ENCODE measurements around the gene HORMAD2. TPM values are rescaled to one million over a fixed set of nuclear protein-coding genes. Genes with fewer than 3 reads are reported as not detected.

Gene HORMAD2
- polyA plus RNA-seq, 1 of the 3 experiments (the other 2 are of a cell fraction) = not detected

DNA sequence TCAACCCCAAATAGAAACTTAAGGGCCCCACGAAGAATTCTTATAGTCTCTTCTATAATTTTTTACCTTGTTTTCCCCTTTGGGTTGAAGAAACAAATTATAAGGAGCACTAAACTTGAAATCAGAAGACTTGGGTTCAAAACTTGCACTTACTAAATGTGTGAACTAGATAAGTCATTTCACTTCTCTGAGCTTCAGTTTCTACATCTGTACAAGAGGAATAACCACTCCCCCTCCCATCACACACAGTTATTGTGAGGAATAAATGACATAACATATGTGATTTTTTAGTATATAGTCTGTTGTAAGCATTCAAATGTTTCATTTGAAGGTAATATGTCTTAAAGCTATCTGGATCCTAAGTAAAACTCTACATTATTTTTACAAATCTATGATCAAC lies 87.5 kb downstream of the HORMAD2 start:
- Histone ChIP-seq H3K27me3 (ENCODE audit: insufficient read depth) (no peaks in the 10 kb centered on the region), H3K79me2 (ENCODE audit: insufficient read depth) (no peaks in the 10 kb centered on the region)
- POLR2A ChIA-PET = no interaction called here

DNA sequence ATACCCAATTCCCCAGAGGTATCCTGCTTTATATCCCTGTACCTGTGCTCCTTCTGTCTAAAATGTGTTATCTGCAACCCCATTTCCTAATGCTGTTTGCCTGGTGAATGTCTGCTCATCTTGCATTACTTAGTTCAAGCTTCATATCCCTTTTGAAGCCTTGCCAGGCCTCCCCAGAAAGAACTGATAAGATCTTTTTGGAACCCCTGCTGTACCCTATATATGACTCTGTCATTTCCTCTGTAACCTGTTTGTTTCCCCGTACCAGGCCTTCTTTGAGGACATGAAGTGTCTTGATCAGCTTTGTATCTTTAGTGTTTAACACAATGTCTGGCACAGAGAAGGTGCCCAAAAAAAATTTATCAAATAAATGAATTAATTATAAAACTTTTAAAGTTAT lies 88.7 kb downstream of the HORMAD2 start:
- Histone ChIP-seq H3K4me3 (ENCODE audit: low read depth in 2 of 2, low read length in 1 of 2) (no peak overlapping the region), H3F3A (replicated peaks; ENCODE audit: insufficient read depth) (no peaks in the 10 kb centered on the region), H3K9me3 (no peaks in the 10 kb centered on the region), H2AFZ (ENCODE audit: low read depth) (no peak overlapping the region), H3K79me2 (ENCODE audit: insufficient read depth) (no peaks in the 10 kb centered on the region), H3K9ac (no peak overlapping the region), H3K4me2 (no peak overlapping the region), H3K4me1 (ENCODE audit: control insufficient read depth in 1 of 2, insufficient read depth in 2 of 2, low read depth in 1 of 2, low read length in 1 of 2) (no peaks in the 10 kb centered on the region; a peak in 2 of 4 replicates), H3K27me3 (ENCODE audit: insufficient read depth) (no peaks in the 10 kb centered on the region), H3K27ac (ENCODE audit: low read depth in 2 of 2, low read length in 1 of 2) (no peak overlapping the region), H3K9me2 (no peaks in the 10 kb centered on the region), H4K20me1 (ENCODE audit: insufficient read depth) (no peaks in the 10 kb centered on the region), H3K36me3 (replicated peaks in 1 of 2; ENCODE audit: control insufficient read depth in 1 of 2, insufficient read depth in 2 of 2, low read length in 1 of 2) (no peaks in the 10 kb centered on the region)
- WGBS (ENCODE audit: low lambda C conversion rate) = 68% methylated on average over 1 of the region's 1 CpG
- CTCF ChIA-PET = interaction anchor here (0.8 kb wide), 1 partner anchor 9 kb away, joined by 4 read pairs; no protein-coding TSS in a partner anchor
- DNase-seq = no peak
- POLR2A ChIA-PET = no interaction called here
- TF ChIP-seq NRF1 (IDR thresholded peaks at IDR 0.05; ENCODE audit: low read depth, low read length) = no peak

More for the DNA sequence above, 87.5 kb downstream of the HORMAD2 start:
- H4K20me1 ChIP-seq (ENCODE audit: insufficient read depth) = no peaks in the 10 kb centered on the region
- CTCF ChIA-PET = no interaction called here
- no peaks in the 10 kb centered on the region; a peak in 2 of 4 replicates for H3K4me1 ChIP-seq (ENCODE audit: control insufficient read depth in 1 of 2, insufficient read depth in 2 of 2, low read depth in 1 of 2, low read length in 1 of 2)
- H3K9ac ChIP-seq = no peak overlapping the region
- H3K27ac ChIP-seq (ENCODE audit: low read depth in 2 of 2, low read length in 1 of 2) = no peak overlapping the region
- H3K9me2 ChIP-seq = no peaks in the 10 kb centered on the region
- no peak for TF ChIP-seq YY1 (IDR thresholded peaks at IDR 0.05; ENCODE audit: low read depth)
- TF ChIP-seq, protein P1, sequence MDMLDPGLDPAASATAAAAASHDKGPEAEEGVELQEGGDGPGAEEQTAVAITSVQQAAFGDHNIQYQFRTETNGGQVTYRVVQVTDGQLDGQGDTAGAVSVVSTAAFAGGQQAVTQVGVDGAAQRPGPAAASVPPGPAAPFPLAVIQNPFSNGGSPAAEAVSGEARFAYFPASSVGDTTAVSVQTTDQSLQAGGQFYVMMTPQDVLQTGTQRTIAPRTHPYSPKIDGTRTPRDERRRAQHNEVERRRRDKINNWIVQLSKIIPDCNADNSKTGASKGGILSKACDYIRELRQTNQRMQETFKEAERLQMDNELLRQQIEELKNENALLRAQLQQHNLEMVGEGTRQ (IDR thresholded peaks at IDR 0.05; ENCODE audit: borderline replicate concordance, low read depth, low read length) = no peak
- no peak for TF ChIP-seq ELF1 (IDR thresholded peaks at IDR 0.05)
- no peak for TF ChIP-seq MXI1 (IDR thresholded peaks at IDR 0.05; ENCODE audit: low read depth, low read length)
- TF ChIP-seq, protein P2, sequence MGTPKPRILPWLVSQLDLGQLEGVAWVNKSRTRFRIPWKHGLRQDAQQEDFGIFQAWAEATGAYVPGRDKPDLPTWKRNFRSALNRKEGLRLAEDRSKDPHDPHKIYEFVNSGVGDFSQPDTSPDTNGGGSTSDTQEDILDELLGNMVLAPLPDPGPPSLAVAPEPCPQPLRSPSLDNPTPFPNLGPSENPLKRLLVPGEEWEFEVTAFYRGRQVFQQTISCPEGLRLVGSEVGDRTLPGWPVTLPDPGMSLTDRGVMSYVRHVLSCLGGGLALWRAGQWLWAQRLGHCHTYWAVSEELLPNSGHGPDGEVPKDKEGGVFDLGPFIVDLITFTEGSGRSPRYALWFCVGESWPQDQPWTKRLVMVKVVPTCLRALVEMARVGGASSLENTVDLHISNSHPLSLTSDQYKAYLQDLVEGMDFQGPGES (IDR thresholded peaks at IDR 0.05; ENCODE audit: low read depth, low read length) = no peak
- no peak for TF ChIP-seq RCOR1 (IDR thresholded peaks at IDR 0.05; ENCODE audit: low read length)
- no peak for TF ChIP-seq EP300 (IDR thresholded peaks at IDR 0.05; ENCODE audit: borderline replicate concordance in 1 of 2, low read depth in 1 of 2, low read length in 1 of 2)
- TF ChIP-seq POLR2AphosphoS5 (IDR thresholded peaks at IDR 0.05; ENCODE audit: low read depth, low read length) = no peak
- TF ChIP-seq, protein P3, sequence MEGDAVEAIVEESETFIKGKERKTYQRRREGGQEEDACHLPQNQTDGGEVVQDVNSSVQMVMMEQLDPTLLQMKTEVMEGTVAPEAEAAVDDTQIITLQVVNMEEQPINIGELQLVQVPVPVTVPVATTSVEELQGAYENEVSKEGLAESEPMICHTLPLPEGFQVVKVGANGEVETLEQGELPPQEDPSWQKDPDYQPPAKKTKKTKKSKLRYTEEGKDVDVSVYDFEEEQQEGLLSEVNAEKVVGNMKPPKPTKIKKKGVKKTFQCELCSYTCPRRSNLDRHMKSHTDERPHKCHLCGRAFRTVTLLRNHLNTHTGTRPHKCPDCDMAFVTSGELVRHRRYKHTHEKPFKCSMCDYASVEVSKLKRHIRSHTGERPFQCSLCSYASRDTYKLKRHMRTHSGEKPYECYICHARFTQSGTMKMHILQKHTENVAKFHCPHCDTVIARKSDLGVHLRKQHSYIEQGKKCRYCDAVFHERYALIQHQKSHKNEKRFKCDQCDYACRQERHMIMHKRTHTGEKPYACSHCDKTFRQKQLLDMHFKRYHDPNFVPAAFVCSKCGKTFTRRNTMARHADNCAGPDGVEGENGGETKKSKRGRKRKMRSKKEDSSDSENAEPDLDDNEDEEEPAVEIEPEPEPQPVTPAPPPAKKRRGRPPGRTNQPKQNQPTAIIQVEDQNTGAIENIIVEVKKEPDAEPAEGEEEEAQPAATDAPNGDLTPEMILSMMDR (IDR thresholded peaks at IDR 0.05) = no peak
- TF ChIP-seq NRF1 (IDR thresholded peaks at IDR 0.05; ENCODE audit: low read depth, low read length) = no peak
- TF ChIP-seq TAF1 (IDR thresholded peaks at IDR 0.05; ENCODE audit: borderline replicate concordance, low read depth, low read length) = no peak
- TF ChIP-seq GABPA (IDR thresholded peaks at IDR 0.05; ENCODE audit: low read depth) = no peak
- no peak for TF ChIP-seq FOXJ3 (CRISPR knock-in tag; IDR thresholded peaks at IDR 0.05)
- no peak for TF ChIP-seq FOXM1 (IDR thresholded peaks at IDR 0.05; ENCODE audit: low read depth)
- no peak for TF ChIP-seq NFIC (IDR thresholded peaks at IDR 0.05; ENCODE audit: borderline replicate concordance)
- H3K36me3 ChIP-seq (replicated peaks in 1 of 2; ENCODE audit: control insufficient read depth in 1 of 2, insufficient read depth in 2 of 2, low read length in 1 of 2) = no peaks in the 10 kb centered on the region
- whole genome bisulfite sequencing (ENCODE audit: low lambda C conversion rate) = 42% methylated on average over 1 of the region's 1 CpG
- no peak overlapping the region for H2AFZ ChIP-seq (ENCODE audit: low read depth)
- H3K9me3 ChIP-seq = no peaks in the 10 kb centered on the region
- DNase-seq = no peak
- no peak overlapping the region for H3K4me3 ChIP-seq (ENCODE audit: low read depth in 2 of 2, low read length in 1 of 2)
- H3F3A ChIP-seq (replicated peaks; ENCODE audit: insufficient read depth) = no peaks in the 10 kb centered on the region
- no peak overlapping the region for H3K4me2 ChIP-seq
